ENCODE measurements around the gene DEF6.

Gene DEF6

GRCh38 chr6:35354361-35355135 lies 56.9 kb downstream of the DEF6 start:
- Histone ChIP-seq H3K79me1 (ENCODE audit: low read depth, low read length) (no peaks in the 10 kb centered on the region), H2BK12ac (ENCODE audit: low read length) (no peak overlapping the region), H4K8ac (ENCODE audit: low read depth, low read length) (no peak overlapping the region), H4K91ac (ENCODE audit: low read depth, low read length, poor library complexity) (no peak overlapping the region), H3K14ac (ENCODE audit: low read length) (no peak overlapping the region), H2BK15ac (ENCODE audit: low read length) (no peak overlapping the region), H2BK120ac (ENCODE audit: low read depth, low read length) (no peak overlapping the region), H3K9me3 (replicated peaks in 1 of 2; ENCODE audit: control insufficient read depth in 2 of 2, insufficient read depth in 1 of 2, low read depth in 1 of 2, low read length in 2 of 2) (peaks cover 5 to 11% of the 10 kb centered on the region in 2 donors), H2AK5ac (ENCODE audit: low read depth, low read length) (no peak overlapping the region), H2AFZ (ENCODE audit: low read length) (no peak overlapping the region), H3K4me1 (ENCODE audit: control insufficient read depth in 2 of 2, insufficient read depth in 1 of 2, low read depth in 1 of 2, low read length in 2 of 2) (peaks cover 0 to under 1% of the 10 kb centered on the region in 2 donors), H2BK5ac (ENCODE audit: low read length) (no peak overlapping the region), H3K27ac (replicated peaks; ENCODE audit: low read length) (no peak overlapping the region), H3K9ac (ENCODE audit: low read depth, low read length, poor library complexity) (no peak overlapping the region), H3K27me3 (ENCODE audit: control insufficient read depth in 3 of 3, insufficient read depth in 3 of 3, low read depth in 1 of 3, low read length in 3 of 3) (no peaks in the 10 kb centered on the region), H3K36me3 (replicated peaks in 1 of 2; ENCODE audit: control insufficient read depth in 2 of 2, insufficient read depth in 2 of 2, low read length in 2 of 2) (peaks cover 9 to 55% of the 10 kb centered on the region in 2 donors), H3K23ac (ENCODE audit: low read depth, low read length, poor library complexity) (no peak overlapping the region), H3K18ac (ENCODE audit: low read length) (no peak overlapping the region), H3K4me3 (ENCODE audit: low read length in 2 of 2) (no peak overlapping the region), H3K4me2 (ENCODE audit: insufficient read depth, low read length, poor library complexity, severe bottlenecking) (no peak overlapping the region), H3K4ac (ENCODE audit: low read length) (no peak overlapping the region)
- no peak for DNase-seq (ENCODE audit: low spot score)
- WGBS, 2 donors (ENCODE audit: extremely low coverage in 2 of 2, insufficient read length in 2 of 2, insufficient replicate concordance in 1 of 2): no CpG with 5 or more reads among the region's 13 CpGs

GRCh38 chr6:35356391-35356790 lies 58.8 kb downstream of the DEF6 start:
- no peak overlapping the region for H3K23ac ChIP-seq (ENCODE audit: low read depth, low read length, poor library complexity)
- no peak overlapping the region for H2BK120ac ChIP-seq (ENCODE audit: low read depth, low read length)
- no peak overlapping the region for H4K8ac ChIP-seq (ENCODE audit: low read depth, low read length)
- no peak overlapping the region for H3K27ac ChIP-seq (replicated peaks; ENCODE audit: low read length)
- H4K91ac ChIP-seq (ENCODE audit: low read depth, low read length, poor library complexity): no peak overlapping the region
- no peak overlapping the region for H3K4ac ChIP-seq (ENCODE audit: low read length)
- H3K4me2 ChIP-seq (ENCODE audit: insufficient read depth, low read length, poor library complexity, severe bottlenecking): no peak overlapping the region
- no peak overlapping the region for H2BK12ac ChIP-seq (ENCODE audit: low read length)
- no peaks in the 10 kb centered on the region for H3K79me1 ChIP-seq (ENCODE audit: low read depth, low read length)
- H2BK5ac ChIP-seq (ENCODE audit: low read length): no peak overlapping the region
- H2BK15ac ChIP-seq (ENCODE audit: low read length): no peak overlapping the region
- H2AK5ac ChIP-seq (ENCODE audit: low read depth, low read length): no peak overlapping the region
- H2AFZ ChIP-seq (ENCODE audit: low read length): no peak overlapping the region
- no peak overlapping the region for H3K14ac ChIP-seq (ENCODE audit: low read length)
- DNase-seq (ENCODE audit: low spot score): no peak
- H3K36me3 ChIP-seq (replicated peaks in 1 of 2; ENCODE audit: control insufficient read depth in 2 of 2, insufficient read depth in 2 of 2, low read length in 2 of 2): peaks cover 9 to 51% of the 10 kb centered on the region in 2 donors
- H3K18ac ChIP-seq (ENCODE audit: low read length): no peak overlapping the region
- H3K4me1 ChIP-seq (ENCODE audit: control insufficient read depth in 2 of 2, insufficient read depth in 1 of 2, low read depth in 1 of 2, low read length in 2 of 2): peaks cover 0 to 2% of the 10 kb centered on the region in 2 donors
- H3K9ac ChIP-seq (ENCODE audit: low read depth, low read length, poor library complexity): no peak overlapping the region
- no CpG with 5 or more reads among the region's 1 CpG for WGBS, 2 donors (ENCODE audit: extremely low coverage in 2 of 2, insufficient read length in 2 of 2, insufficient replicate concordance in 1 of 2)
- H3K4me3 ChIP-seq (ENCODE audit: low read length in 2 of 2): no peak overlapping the region
- peaks cover 5 to 11% of the 10 kb centered on the region in 2 donors for H3K9me3 ChIP-seq (replicated peaks in 1 of 2; ENCODE audit: control insufficient read depth in 2 of 2, insufficient read depth in 1 of 2, low read depth in 1 of 2, low read length in 2 of 2)
- no peaks in the 10 kb centered on the region for H3K27me3 ChIP-seq (ENCODE audit: control insufficient read depth in 3 of 3, insufficient read depth in 3 of 3, low read depth in 1 of 3, low read length in 3 of 3)

GRCh38 chr6:35357677-35358076 lies 60.1 kb downstream of the DEF6 start:
- Histone ChIP-seq H4K91ac (ENCODE audit: low read depth, low read length, poor library complexity) (no peak overlapping the region), H2BK120ac (ENCODE audit: low read depth, low read length) (no peak overlapping the region), H3K4me2 (ENCODE audit: insufficient read depth, low read length, poor library complexity, severe bottlenecking) (no peak overlapping the region), H3K18ac (ENCODE audit: low read length) (no peak overlapping the region), H3K27me3 (ENCODE audit: control insufficient read depth in 3 of 3, insufficient read depth in 3 of 3, low read depth in 1 of 3, low read length in 3 of 3) (no peaks in the 10 kb centered on the region), H2BK15ac (ENCODE audit: low read length) (no peak overlapping the region), H3K4me3 (ENCODE audit: low read length in 2 of 2) (no peak overlapping the region), H4K8ac (ENCODE audit: low read depth, low read length) (no peak overlapping the region), H2AFZ (ENCODE audit: low read length) (no peak overlapping the region), H3K4me1 (ENCODE audit: control insufficient read depth in 2 of 2, insufficient read depth in 1 of 2, low read depth in 1 of 2, low read length in 2 of 2) (peaks cover 0 to 2% of the 10 kb centered on the region in 2 donors), H3K23ac (ENCODE audit: low read depth, low read length, poor library complexity) (no peak overlapping the region), H3K9me3 (replicated peaks in 1 of 2; ENCODE audit: control insufficient read depth in 2 of 2, insufficient read depth in 1 of 2, low read depth in 1 of 2, low read length in 2 of 2) (peaks cover 2 to 8% of the 10 kb centered on the region in 2 donors), H2AK5ac (ENCODE audit: low read depth, low read length) (no peak overlapping the region), H2BK12ac (ENCODE audit: low read length) (no peak overlapping the region), H3K27ac (replicated peaks; ENCODE audit: low read length) (no peak overlapping the region), H2BK5ac (ENCODE audit: low read length) (no peak overlapping the region), H3K36me3 (replicated peaks in 1 of 2; ENCODE audit: control insufficient read depth in 2 of 2, insufficient read depth in 2 of 2, low read length in 2 of 2) (peaks cover 7 to 41% of the 10 kb centered on the region in 2 donors), H3K79me1 (ENCODE audit: low read depth, low read length) (no peaks in the 10 kb centered on the region), H3K14ac (ENCODE audit: low read length) (no peak overlapping the region), H3K4ac (ENCODE audit: low read length) (no peak overlapping the region), H3K9ac (ENCODE audit: low read depth, low read length, poor library complexity) (no peak overlapping the region)
- no CpG with 5 or more reads among the region's 4 CpGs for WGBS, 2 donors (ENCODE audit: extremely low coverage in 2 of 2, insufficient read length in 2 of 2, insufficient replicate concordance in 1 of 2)
- no peak for DNase-seq (ENCODE audit: low spot score)

GRCh38 chr6:35358086-35358485 lies 60.5 kb downstream of the DEF6 start:
- Histone ChIP-seq H3K4me3 (ENCODE audit: low read length in 2 of 2) (no peak overlapping the region), H3K14ac (ENCODE audit: low read length) (no peak overlapping the region), H3K4ac (ENCODE audit: low read length) (no peak overlapping the region), H3K9ac (ENCODE audit: low read depth, low read length, poor library complexity) (no peak overlapping the region), H3K36me3 (replicated peaks in 1 of 2; ENCODE audit: control insufficient read depth in 2 of 2, insufficient read depth in 2 of 2, low read length in 2 of 2) (peaks cover 6 to 37% of the 10 kb centered on the region in 2 donors), H4K8ac (ENCODE audit: low read depth, low read length) (no peak overlapping the region), H3K27me3 (ENCODE audit: control insufficient read depth in 3 of 3, insufficient read depth in 3 of 3, low read depth in 1 of 3, low read length in 3 of 3) (no peaks in the 10 kb centered on the region), H3K9me3 (replicated peaks in 1 of 2; ENCODE audit: control insufficient read depth in 2 of 2, insufficient read depth in 1 of 2, low read depth in 1 of 2, low read length in 2 of 2) (peaks cover 0 to 5% of the 10 kb centered on the region in 2 donors), H2BK5ac (ENCODE audit: low read length) (no peak overlapping the region), H2BK12ac (ENCODE audit: low read length) (no peak overlapping the region), H2AFZ (ENCODE audit: low read length) (no peak overlapping the region), H3K27ac (replicated peaks; ENCODE audit: low read length) (no peak overlapping the region), H4K91ac (ENCODE audit: low read depth, low read length, poor library complexity) (no peak overlapping the region), H2AK5ac (ENCODE audit: low read depth, low read length) (no peak overlapping the region), H3K4me1 (ENCODE audit: control insufficient read depth in 2 of 2, insufficient read depth in 1 of 2, low read depth in 1 of 2, low read length in 2 of 2) (peaks cover 0 to 6% of the 10 kb centered on the region in 2 donors), H2BK15ac (ENCODE audit: low read length) (no peak overlapping the region), H3K79me1 (ENCODE audit: low read depth, low read length) (no peaks in the 10 kb centered on the region), H2BK120ac (ENCODE audit: low read depth, low read length) (no peak overlapping the region), H3K4me2 (ENCODE audit: insufficient read depth, low read length, poor library complexity, severe bottlenecking) (no peak overlapping the region), H3K23ac (ENCODE audit: low read depth, low read length, poor library complexity) (no peak overlapping the region), H3K18ac (ENCODE audit: low read length) (no peak overlapping the region)
- DNase-seq (ENCODE audit: low spot score): no peak
- WGBS, 2 donors (ENCODE audit: extremely low coverage in 2 of 2, insufficient read length in 2 of 2, insufficient replicate concordance in 1 of 2): no CpG with 5 or more reads among the region's 3 CpGs
